Liver (tissue), 9 donors: ENCODE data around the gene AHSG. TPM values are rescaled to one million over a fixed set of nuclear protein-coding genes. Genes with fewer than 3 reads are reported as not detected.
"Not testable (repeated sequence)": the region's sequence is repeated elsewhere in the genome, so short reads cannot be mapped to it uniquely, and the experiment has no call there.

Experiments used
- DNase-seq: peaks from one replicate; pipeline ENCODE4 v3.0.0-alpha.2; 2017; ENCODE audit warnings: low spot score
- H3K27ac ChIP-seq, 2 donors: one replicate each; pipeline ENCODE4 v1.7.0; 2013; ENCODE audit warnings: inconsistent platforms in 2 of 2, low read length in 2 of 2, control low read depth in 1 of 2, low read depth in 1 of 2, mild to moderate bottlenecking in 1 of 2
- H3K27me3 ChIP-seq, 4 donors: one replicate each; pipeline versions ENCODE4 v1.6.1 to v1.7.0; 2013; ENCODE audit warnings: low read length in 3 of 4, inconsistent platforms in 1 of 4, mild to moderate bottlenecking in 1 of 4, moderate library complexity in 1 of 4; ENCODE audit not compliant: control insufficient read depth in 4 of 4, insufficient read depth in 4 of 4
- H3K36me3 ChIP-seq, 4 donors: one replicate each; pipeline versions ENCODE4 v1.6.1 to v1.7.0; 2013; ENCODE audit warnings: low read length in 3 of 4, mild to moderate bottlenecking in 3 of 4, low read depth in 1 of 4, moderate library complexity in 1 of 4; ENCODE audit not compliant: control insufficient read depth in 4 of 4, insufficient read depth in 3 of 4
- H3K4me1 ChIP-seq, 4 donors: one replicate each; pipeline versions ENCODE4 v1.6.1 to v1.7.0; 2013; ENCODE audit warnings: low read length in 3 of 4, mild to moderate bottlenecking in 3 of 4, moderate library complexity in 1 of 4; ENCODE audit not compliant: control insufficient read depth in 4 of 4, insufficient read depth in 4 of 4
- H3K4me3 ChIP-seq, 3 donors: one replicate each; pipeline versions ENCODE4 v1.6.1 to v1.7.0; 2013; ENCODE audit warnings: low read length in 3 of 3, control low read depth in 1 of 3, low read depth in 1 of 3, mild to moderate bottlenecking in 1 of 3
- H3K9ac ChIP-seq, 2 donors: one replicate each; pipeline ENCODE4 v1.7.0; 2013; ENCODE audit warnings: low read length in 2 of 2, mild to moderate bottlenecking in 2 of 2, moderate library complexity in 2 of 2, control low read depth in 1 of 2, low read depth in 1 of 2
- H3K9me3 ChIP-seq, 4 donors: one replicate each; pipeline versions ENCODE4 v1.6.1 to v1.7.0; 2013; ENCODE audit warnings: low read length in 3 of 4; ENCODE audit not compliant: control insufficient read depth in 4 of 4
- ATF3 ChIP-seq: IDR thresholded peaks from 2 replicates; pipeline ENCODE4 v1.6.1; 2016; ENCODE audit warnings: antibody characterized with exemption
- CTCF ChIP-seq: fragments of 150-350 bp; IDR thresholded peaks from 2 replicates; pipeline ENCODE4 v1.5.1; 2017; ENCODE audit warnings: improper control_type of control experiment, low read depth, low read length; ENCODE audit not compliant: missing input control
- EGR1 ChIP-seq, 2 donors: IDR thresholded peaks; 2 replicates each; pipeline ENCODE4 v1.6.1; 2016 to 2018; ENCODE audit warnings: antibody characterized with exemption in 2 of 2, low read depth in 2 of 2
- FOXA1 ChIP-seq: IDR thresholded peaks from 2 replicates; pipeline ENCODE4 v1.6.1; 2016; ENCODE audit warnings: antibody characterized with exemption
- FOXA2 ChIP-seq: IDR thresholded peaks from 2 replicates; pipeline ENCODE4 v1.6.1; 2016; ENCODE audit warnings: antibody characterized with exemption
- HNF4A ChIP-seq, 2 donors: conservative IDR thresholded peaks; 2 replicates each; pipeline ENCODE4 v1.6.1; 2016; ENCODE audit warnings: antibody characterized with exemption in 2 of 2, mild to moderate bottlenecking in 2 of 2
- HNF4G ChIP-seq: IDR thresholded peaks from 2 replicates; pipeline ENCODE4 v1.6.1; 2016; ENCODE audit warnings: antibody characterized with exemption
- JUND ChIP-seq, 2 donors: IDR thresholded peaks; 2 replicates each; pipeline ENCODE4 v1.6.1; 2016; ENCODE audit warnings: antibody characterized with exemption in 2 of 2
- MAX ChIP-seq: IDR thresholded peaks from 2 replicates; pipeline ENCODE4 v1.6.1; 2016; ENCODE audit warnings: antibody characterized with exemption
- NR2F2 ChIP-seq: IDR thresholded peaks from 2 replicates; pipeline ENCODE4 v1.6.1; 2016; ENCODE audit warnings: antibody characterized with exemption
- RAD21 ChIP-seq, 2 donors: IDR thresholded peaks; 2 replicates each; pipeline ENCODE4 v1.6.1; 2016; ENCODE audit warnings: antibody characterized with exemption in 2 of 2, mild to moderate bottlenecking in 2 of 2
- RXRA ChIP-seq, 2 donors: IDR thresholded peaks; 2 replicates each; pipeline ENCODE4 v1.6.1; 2017 to 2018; ENCODE audit warnings: antibody characterized with exemption in 2 of 2, mild to moderate bottlenecking in 1 of 2
- SP1 ChIP-seq: IDR thresholded peaks from 2 replicates; pipeline ENCODE4 v1.6.1; 2018; ENCODE audit warnings: antibody characterized with exemption, mild to moderate bottlenecking
- TAF1 ChIP-seq: conservative IDR thresholded peaks from 2 replicates; pipeline ENCODE4 v1.6.1; 2016; ENCODE audit warnings: antibody characterized with exemption, mild to moderate bottlenecking
- YY1 ChIP-seq: IDR thresholded peaks from 2 replicates; pipeline ENCODE4 v1.6.1; 2016; ENCODE audit warnings: antibody characterized with exemption, mild to moderate bottlenecking
- WGBS: extraction: QIAGEN DNeasy Blood & Tissue Kit; methylation state at CpG from one replicate; pipeline ENCODE4 v1.1.7; 2013; 5-methylcytosine and 5-hydroxymethylcytosine counted together
- polyA plus RNA-seq, 2 donors: library from polyadenylated mRNA; stranded (reverse) in 1 of 2; unstranded in 1 of 2; fragments of 200-250 nt in 1 of 2; fragments of >200 nt in 1 of 2; fragmentation: Nextera tagmentation in 1 of 2; extraction: Ambion mirVana in 1 of 2; gene quantifications; one replicate each; pipeline versions ENCODE4 v1.2.1 to v1.2.3, GENCODE V29; 2013 to 2015
- total RNA-seq, 2 donors: library from RNA; depleted of rRNA; stranded (reverse); fragments of >200 nt; gene quantifications; one replicate each; pipeline ENCODE4 v1.2.3, GENCODE V29; 2014
- TF ChIP-seq, protein P1 (sequence below): IDR thresholded peaks from 2 replicates; pipeline ENCODE4 v1.6.1; 2016; ENCODE audit warnings: antibody characterized with exemption
- TF ChIP-seq, protein P2 (sequence below): IDR thresholded peaks from 2 replicates; pipeline ENCODE4 v1.6.1; 2016; ENCODE audit warnings: antibody characterized with exemption, mild to moderate bottlenecking
- donor health status: healthy.
- donor health status: healthy.
- donor health status: healthy.
- donor health status: healthy.
- donor health status: healthy.

Gene AHSG
- total and polyA plus RNA-seq, 4 donors: 965 to 4,470 (median 2,050) TPM

GRCh38 chr3:186634207-186634606 lies 21.3 kb downstream of the AHSG start:
- H3K4me3 ChIP-seq: peak overlapping the region; percentile 7 to 20 (median 11)
- WGBS: 39% methylated on average over 5 of the region's 5 CpGs
- peak overlapping the region; percentile 53 to 79 for H3K27ac ChIP-seq
- TF ChIP-seq, protein P1, sequence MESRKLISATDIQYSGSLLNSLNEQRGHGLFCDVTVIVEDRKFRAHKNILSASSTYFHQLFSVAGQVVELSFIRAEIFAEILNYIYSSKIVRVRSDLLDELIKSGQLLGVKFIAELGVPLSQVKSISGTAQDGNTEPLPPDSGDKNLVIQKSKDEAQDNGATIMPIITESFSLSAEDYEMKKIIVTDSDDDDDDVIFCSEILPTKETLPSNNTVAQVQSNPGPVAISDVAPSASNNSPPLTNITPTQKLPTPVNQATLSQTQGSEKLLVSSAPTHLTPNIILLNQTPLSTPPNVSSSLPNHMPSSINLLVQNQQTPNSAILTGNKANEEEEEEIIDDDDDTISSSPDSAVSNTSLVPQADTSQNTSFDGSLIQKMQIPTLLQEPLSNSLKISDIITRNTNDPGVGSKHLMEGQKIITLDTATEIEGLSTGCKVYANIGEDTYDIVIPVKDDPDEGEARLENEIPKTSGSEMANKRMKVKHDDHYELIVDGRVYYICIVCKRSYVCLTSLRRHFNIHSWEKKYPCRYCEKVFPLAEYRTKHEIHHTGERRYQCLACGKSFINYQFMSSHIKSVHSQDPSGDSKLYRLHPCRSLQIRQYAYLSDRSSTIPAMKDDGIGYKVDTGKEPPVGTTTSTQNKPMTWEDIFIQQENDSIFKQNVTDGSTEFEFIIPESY: peak; percentile 68
- TF ChIP-seq RXRA (IDR thresholded peaks at IDR 0.05): peak; percentile 99 to 100
- peak; percentile 88 for TF ChIP-seq ATF3
- TF ChIP-seq SP1: peak; percentile 92
- TF ChIP-seq JUND (IDR thresholded peaks at IDR 0.05): peak; percentile 40 to 76
- peak; percentile 89 for TF ChIP-seq NR2F2
- TF ChIP-seq EGR1 (IDR thresholded peaks at IDR 0.05; ENCODE audit: low read depth in 2 of 2): peak; percentile 57 to 73
- TF ChIP-seq MAX: peak; percentile 50
- peak; percentile 64 to 77 for TF ChIP-seq RAD21 (IDR thresholded peaks at IDR 0.05)
- TF ChIP-seq, protein P2, sequence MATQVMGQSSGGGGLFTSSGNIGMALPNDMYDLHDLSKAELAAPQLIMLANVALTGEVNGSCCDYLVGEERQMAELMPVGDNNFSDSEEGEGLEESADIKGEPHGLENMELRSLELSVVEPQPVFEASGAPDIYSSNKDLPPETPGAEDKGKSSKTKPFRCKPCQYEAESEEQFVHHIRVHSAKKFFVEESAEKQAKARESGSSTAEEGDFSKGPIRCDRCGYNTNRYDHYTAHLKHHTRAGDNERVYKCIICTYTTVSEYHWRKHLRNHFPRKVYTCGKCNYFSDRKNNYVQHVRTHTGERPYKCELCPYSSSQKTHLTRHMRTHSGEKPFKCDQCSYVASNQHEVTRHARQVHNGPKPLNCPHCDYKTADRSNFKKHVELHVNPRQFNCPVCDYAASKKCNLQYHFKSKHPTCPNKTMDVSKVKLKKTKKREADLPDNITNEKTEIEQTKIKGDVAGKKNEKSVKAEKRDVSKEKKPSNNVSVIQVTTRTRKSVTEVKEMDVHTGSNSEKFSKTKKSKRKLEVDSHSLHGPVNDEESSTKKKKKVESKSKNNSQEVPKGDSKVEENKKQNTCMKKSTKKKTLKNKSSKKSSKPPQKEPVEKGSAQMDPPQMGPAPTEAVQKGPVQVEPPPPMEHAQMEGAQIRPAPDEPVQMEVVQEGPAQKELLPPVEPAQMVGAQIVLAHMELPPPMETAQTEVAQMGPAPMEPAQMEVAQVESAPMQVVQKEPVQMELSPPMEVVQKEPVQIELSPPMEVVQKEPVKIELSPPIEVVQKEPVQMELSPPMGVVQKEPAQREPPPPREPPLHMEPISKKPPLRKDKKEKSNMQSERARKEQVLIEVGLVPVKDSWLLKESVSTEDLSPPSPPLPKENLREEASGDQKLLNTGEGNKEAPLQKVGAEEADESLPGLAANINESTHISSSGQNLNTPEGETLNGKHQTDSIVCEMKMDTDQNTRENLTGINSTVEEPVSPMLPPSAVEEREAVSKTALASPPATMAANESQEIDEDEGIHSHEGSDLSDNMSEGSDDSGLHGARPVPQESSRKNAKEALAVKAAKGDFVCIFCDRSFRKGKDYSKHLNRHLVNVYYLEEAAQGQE: peak; percentile 84
- TF ChIP-seq HNF4A (conservative IDR thresholded peaks at IDR 0.05): peak; percentile 80 to 83
- TF ChIP-seq TAF1: peak; percentile 78
- TF ChIP-seq YY1: peak; percentile 66
- peak; percentile 79 for TF ChIP-seq FOXA1
- TF ChIP-seq FOXA2: peak; percentile 93
- peak; percentile 43 for TF ChIP-seq HNF4G
- H3K9me3 ChIP-seq, DNase-seq, H3K36me3 ChIP-seq, H3K27me3 ChIP-seq: not testable (repeated sequence)
- peak overlapping the region in 1 of 2 donors; percentile 4 for H3K9ac ChIP-seq
- peaks cover 8 to 64% (median 53%) of the 10 kb centered on the region in 4 donors for H3K4me1 ChIP-seq

- peak overlapping the region in 1 of 2 donors; percentile 69 for H3K27ac ChIP-seq
- no peaks in the 10 kb centered on the region for H3K36me3 ChIP-seq
- DNase-seq: no peak
- H3K9me3 ChIP-seq: no peaks in the 10 kb centered on the region
- 68% methylated on average over 3 of the region's 3 CpGs for WGBS
- no peaks in the 10 kb centered on the region for H3K27me3 ChIP-seq
- TF ChIP-seq HNF4A (conservative IDR thresholded peaks at IDR 0.05): peak in 1 of 2 donors; percentile 43
- TF ChIP-seq, protein P1: no peak
- TF ChIP-seq TAF1: no peak
- no peak for TF ChIP-seq YY1
- TF ChIP-seq FOXA2: no peak
- TF ChIP-seq SP1: no peak
- TF ChIP-seq RXRA (IDR thresholded peaks at IDR 0.05): peak in 1 of 2 donors; percentile 56
- TF ChIP-seq HNF4G: no peak
- TF ChIP-seq MAX: no peak
- no peak for TF ChIP-seq CTCF
- no peak for TF ChIP-seq JUND (IDR thresholded peaks at IDR 0.05)
- TF ChIP-seq ATF3: no peak
- H3K9ac ChIP-seq: peak overlapping the region in 1 of 2 donors; percentile 49
- peak overlapping the region in 1 of 3 donors; percentile 32 for H3K4me3 ChIP-seq
- peaks cover 10 to 76% (median 61%) of the 10 kb centered on the region in 4 donors for H3K4me1 ChIP-seq
Measured at GRCh38 chr3:186635532-186635931, 22.7 kb downstream of the AHSG start.
